Measurements from ENCODE around the gene PARD3.
"Not testable (repeated sequence)": the region's sequence is repeated elsewhere in the genome, so short reads cannot be mapped to it uniquely, and the experiment has no call there.

Gene PARD3

DNA sequence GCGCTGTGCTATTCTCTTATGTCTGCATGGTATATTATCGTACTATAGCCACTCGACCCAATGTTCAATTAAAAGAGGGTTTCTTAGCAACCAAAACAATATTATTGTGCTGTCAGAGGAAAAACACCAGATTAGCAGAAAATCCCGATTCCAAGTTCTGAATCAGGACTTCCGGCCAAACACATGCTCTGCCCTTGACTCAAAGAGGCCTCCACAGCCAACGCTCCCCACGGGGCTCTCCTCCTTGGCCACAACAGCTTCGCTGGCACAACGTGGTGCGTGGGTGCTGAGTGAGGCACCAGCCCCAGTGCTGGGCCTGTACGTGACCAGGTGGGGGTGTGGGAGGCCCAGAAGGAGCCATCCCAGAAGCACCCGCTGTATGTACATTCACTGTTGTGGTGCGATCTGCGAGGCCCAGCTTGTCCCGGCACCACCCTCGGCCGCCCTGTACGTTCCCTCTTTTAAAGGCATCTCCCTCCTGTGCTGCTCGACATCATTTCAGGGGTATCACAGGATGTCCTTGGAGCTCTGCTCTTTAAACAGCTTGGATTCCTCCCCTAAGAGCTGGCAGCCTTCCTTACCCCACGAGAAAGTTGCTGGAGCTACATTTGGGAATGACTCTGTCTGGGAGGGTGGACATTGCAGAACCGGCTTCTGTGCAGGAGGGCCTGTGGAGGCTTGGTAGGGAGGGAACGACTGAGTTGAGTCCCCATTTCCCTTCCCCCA is 736.2 kb downstream of the PARD3 start:
- H3K27me3 ChIP-seq (ENCODE audit: control insufficient read depth in 1 of 2, insufficient read depth in 2 of 2, low read length in 2 of 2), result no peaks in the 10 kb centered on the region
- H3K9me3 ChIP-seq (ENCODE audit: control insufficient read depth in 1 of 2, low read length in 2 of 2), result peaks cover 0 to 8% of the 10 kb centered on the region in 2 donors
- no peaks in the 10 kb centered on the region for H3K4me1 ChIP-seq (ENCODE audit: control insufficient read depth in 1 of 2, insufficient read depth in 2 of 2, low read length in 2 of 2)
- H3K27ac ChIP-seq (ENCODE audit: low read depth, low read length), result peak overlapping the region; percentile 26
- H3K9ac ChIP-seq (ENCODE audit: low read depth in 1 of 2, low read length in 2 of 2), result no peak overlapping the region
- H3K36me3 ChIP-seq (ENCODE audit: control insufficient read depth in 1 of 2, insufficient read depth in 2 of 2, low read length in 2 of 2), result no peaks in the 10 kb centered on the region
- no peak overlapping the region for H3K4me3 ChIP-seq (ENCODE audit: low read depth in 1 of 2, low read length in 2 of 2)

DNA sequence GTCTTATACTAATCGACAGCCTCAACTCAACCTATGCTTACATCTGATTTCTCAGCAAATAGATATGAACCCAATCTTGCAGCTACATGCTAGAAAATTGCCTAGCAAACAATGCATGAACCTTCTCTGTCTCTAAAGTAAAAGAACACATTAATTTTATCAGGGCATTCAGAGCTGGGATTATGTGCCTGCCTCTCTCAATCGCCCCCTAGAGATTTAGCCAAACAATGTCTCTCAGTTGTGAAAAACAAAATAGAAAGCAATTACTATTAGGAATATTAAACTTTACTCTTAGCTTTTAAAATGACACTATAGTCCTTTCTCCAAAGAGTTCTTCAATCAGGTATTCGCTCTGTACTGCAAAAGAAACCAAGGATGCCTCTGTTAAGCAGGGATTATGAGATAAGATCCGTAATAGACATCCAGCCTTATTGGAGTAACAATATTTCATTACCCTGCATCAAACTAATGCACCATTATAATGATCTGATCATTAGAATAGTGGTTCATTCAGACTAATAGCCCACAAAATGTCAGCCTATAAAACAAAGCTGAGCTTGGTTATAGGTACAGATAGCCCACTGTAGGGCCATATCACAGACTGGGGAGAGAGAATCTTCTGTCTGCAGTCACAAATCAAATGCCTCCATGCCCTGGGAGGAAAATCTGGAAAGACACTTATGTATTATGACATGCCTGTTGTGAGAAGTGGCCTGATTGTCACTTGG is 736.9 kb downstream of the PARD3 start:
- Histone ChIP-seq H3K9me3 (ENCODE audit: control insufficient read depth in 1 of 2, low read length in 2 of 2) (peaks cover 0 to 4% of the 10 kb centered on the region in 2 donors), H3K36me3 (ENCODE audit: control insufficient read depth in 1 of 2, insufficient read depth in 2 of 2, low read length in 2 of 2) (no peaks in the 10 kb centered on the region), H3K9ac (ENCODE audit: low read depth in 1 of 2, low read length in 2 of 2) (no peak overlapping the region), H3K27me3 (ENCODE audit: control insufficient read depth in 1 of 2, insufficient read depth in 2 of 2, low read length in 2 of 2) (no peaks in the 10 kb centered on the region), H3K27ac (ENCODE audit: low read depth, low read length) (no peak overlapping the region), H3K4me3 (ENCODE audit: low read depth in 1 of 2, low read length in 2 of 2) (no peak overlapping the region), H3K4me1 (ENCODE audit: control insufficient read depth in 1 of 2, insufficient read depth in 2 of 2, low read length in 2 of 2) (no peaks in the 10 kb centered on the region)

DNA sequence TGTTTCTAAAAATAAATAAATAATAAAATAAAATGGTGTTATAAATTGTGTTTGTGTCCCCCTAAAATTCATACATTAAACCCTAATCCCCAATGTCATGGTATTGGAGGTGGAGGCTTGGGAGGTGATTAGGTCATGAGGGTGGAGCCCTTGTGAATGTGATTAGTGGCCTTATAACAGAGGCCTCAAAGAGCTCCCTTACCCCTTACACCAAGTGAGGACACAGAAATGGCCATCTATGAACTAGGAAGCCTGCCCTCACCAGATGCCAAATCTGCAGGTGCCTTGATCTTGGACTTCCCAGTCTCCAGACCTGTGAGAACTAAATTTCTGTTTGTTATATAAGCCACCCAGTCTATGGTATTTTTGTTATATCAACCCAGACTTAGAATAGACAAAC is 738.7 kb downstream of the PARD3 start:
- peaks cover 0 to 4% of the 10 kb centered on the region in 2 donors for H3K9me3 ChIP-seq (ENCODE audit: control insufficient read depth in 1 of 2, low read length in 2 of 2)
- H3K4me3 ChIP-seq (ENCODE audit: low read depth in 1 of 2, low read length in 2 of 2), result no peak overlapping the region
- no peaks in the 10 kb centered on the region for H3K36me3 ChIP-seq (ENCODE audit: control insufficient read depth in 1 of 2, insufficient read depth in 2 of 2, low read length in 2 of 2)
- no peaks in the 10 kb centered on the region for H3K4me1 ChIP-seq (ENCODE audit: control insufficient read depth in 1 of 2, insufficient read depth in 2 of 2, low read length in 2 of 2)
- no peak overlapping the region for H3K9ac ChIP-seq (ENCODE audit: low read depth in 1 of 2, low read length in 2 of 2)
- H3K27me3 ChIP-seq (ENCODE audit: control insufficient read depth in 1 of 2, insufficient read depth in 2 of 2, low read length in 2 of 2), result no peaks in the 10 kb centered on the region
- no peak overlapping the region for H3K27ac ChIP-seq (ENCODE audit: low read depth, low read length)

DNA sequence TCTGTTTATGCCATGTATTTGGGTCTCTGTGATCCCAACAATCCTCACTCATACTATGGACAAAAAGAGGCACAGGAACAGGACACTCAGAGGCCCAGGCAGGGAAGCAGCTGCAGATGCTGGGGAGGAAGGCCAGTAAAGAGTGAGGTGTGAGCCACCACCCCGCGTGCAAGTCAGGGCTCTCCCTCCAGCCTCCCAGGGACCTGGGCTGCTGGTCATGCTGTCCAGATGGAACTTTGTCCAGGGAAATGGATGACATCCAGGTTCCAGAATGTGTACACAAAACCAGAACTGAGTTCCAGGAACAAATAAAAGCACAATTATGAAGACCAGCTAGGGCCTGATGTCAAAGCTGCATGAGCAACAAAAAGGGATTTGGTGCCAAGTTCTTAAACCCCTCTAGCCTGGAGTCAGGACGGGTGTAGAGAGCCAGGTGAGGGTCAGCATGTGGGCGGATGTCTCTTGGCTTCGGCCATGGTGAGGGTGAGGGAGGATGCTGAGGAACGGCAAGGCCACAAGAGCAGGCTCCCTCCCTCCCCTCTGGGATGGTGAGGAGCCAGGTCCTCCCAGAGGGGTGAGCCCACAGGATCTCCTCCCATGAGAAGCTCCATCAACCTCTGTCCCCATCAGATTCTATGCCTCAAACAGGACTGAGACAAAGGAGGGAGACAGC is 739.7 kb downstream of the PARD3 start:
- Histone ChIP-seq H3K27me3 (ENCODE audit: control insufficient read depth in 1 of 2, insufficient read depth in 2 of 2, low read length in 2 of 2) (no peaks in the 10 kb centered on the region), H3K4me1 (ENCODE audit: control insufficient read depth in 1 of 2, insufficient read depth in 2 of 2, low read length in 2 of 2) (no peaks in the 10 kb centered on the region), H3K9ac (ENCODE audit: low read depth in 1 of 2, low read length in 2 of 2) (no peak overlapping the region), H3K4me3 (ENCODE audit: low read depth in 1 of 2, low read length in 2 of 2) (no peak overlapping the region), H3K36me3 (ENCODE audit: control insufficient read depth in 1 of 2, insufficient read depth in 2 of 2, low read length in 2 of 2) (no peaks in the 10 kb centered on the region), H3K9me3 (ENCODE audit: control insufficient read depth in 1 of 2, low read length in 2 of 2) (peaks cover 0 to 4% of the 10 kb centered on the region in 2 donors), H3K27ac (ENCODE audit: low read depth, low read length) (no peak overlapping the region)

DNA sequence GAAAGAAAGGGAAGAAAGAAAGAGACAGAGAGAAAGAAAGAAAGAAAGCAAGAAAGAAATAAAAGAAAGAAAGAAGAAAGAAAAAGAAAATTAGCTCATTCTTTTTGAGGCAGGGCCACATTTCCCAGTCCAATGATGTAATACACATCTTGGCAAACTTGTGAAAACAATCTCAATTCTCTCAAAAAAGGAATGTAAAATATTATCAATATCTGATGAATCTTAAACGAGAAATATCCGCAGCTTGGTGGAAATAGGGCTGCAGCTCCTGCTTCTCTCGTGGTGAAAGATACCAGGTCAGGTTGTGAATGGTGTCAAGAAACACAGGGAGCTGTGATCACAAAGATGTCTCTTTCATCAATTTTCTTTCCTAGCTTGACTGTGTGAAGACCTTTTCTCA is 741.0 kb downstream of the PARD3 start:
- peaks cover 0 to 4% of the 10 kb centered on the region in 2 donors for H3K9me3 ChIP-seq (ENCODE audit: control insufficient read depth in 1 of 2, low read length in 2 of 2)
- no peaks in the 10 kb centered on the region for H3K36me3 ChIP-seq (ENCODE audit: control insufficient read depth in 1 of 2, insufficient read depth in 2 of 2, low read length in 2 of 2)
- H3K27me3 ChIP-seq (ENCODE audit: control insufficient read depth in 1 of 2, insufficient read depth in 2 of 2, low read length in 2 of 2), result no peaks in the 10 kb centered on the region
- H3K4me1 ChIP-seq (ENCODE audit: control insufficient read depth in 1 of 2, insufficient read depth in 2 of 2, low read length in 2 of 2), result no peaks in the 10 kb centered on the region
- no peak overlapping the region for H3K27ac ChIP-seq (ENCODE audit: low read depth, low read length)
- no peak overlapping the region for H3K9ac ChIP-seq (ENCODE audit: low read depth in 1 of 2, low read length in 2 of 2)
- no peak overlapping the region for H3K4me3 ChIP-seq (ENCODE audit: low read depth in 1 of 2, low read length in 2 of 2)

DNA sequence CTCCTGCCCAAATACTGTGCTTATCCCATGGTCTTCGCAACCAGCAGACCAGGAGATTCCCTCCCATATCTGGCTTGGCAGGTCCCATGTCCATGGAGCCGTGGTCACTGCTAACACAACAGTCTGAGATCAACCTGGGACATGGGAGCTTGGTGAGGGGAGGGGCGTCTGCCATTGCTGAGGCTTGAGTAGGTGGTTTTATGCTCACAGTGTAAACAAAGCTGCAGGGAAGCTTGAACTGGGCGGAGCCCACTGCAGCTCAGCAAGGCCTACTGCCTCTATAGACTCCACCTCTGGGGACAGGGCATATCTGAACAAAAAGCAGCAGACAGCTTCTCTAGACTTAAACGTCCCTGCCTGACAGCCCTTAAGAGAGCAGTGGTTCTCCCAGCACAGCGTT is 747.4 kb downstream of the PARD3 start:
- H3K4me1 ChIP-seq (ENCODE audit: control insufficient read depth in 1 of 2, insufficient read depth in 2 of 2, low read length in 2 of 2); H3K27ac ChIP-seq (ENCODE audit: low read depth, low read length); H3K27me3 ChIP-seq (ENCODE audit: control insufficient read depth in 1 of 2, insufficient read depth in 2 of 2, low read length in 2 of 2); H3K4me3 ChIP-seq (ENCODE audit: low read depth in 1 of 2, low read length in 2 of 2); H3K36me3 ChIP-seq (ENCODE audit: control insufficient read depth in 1 of 2, insufficient read depth in 2 of 2, low read length in 2 of 2); H3K9ac ChIP-seq (ENCODE audit: low read depth in 1 of 2, low read length in 2 of 2): not testable (repeated sequence)
- H3K9me3 ChIP-seq (ENCODE audit: control insufficient read depth in 1 of 2, low read length in 2 of 2), result peaks cover 5 to 12% of the 10 kb centered on the region in 2 donors

DNA sequence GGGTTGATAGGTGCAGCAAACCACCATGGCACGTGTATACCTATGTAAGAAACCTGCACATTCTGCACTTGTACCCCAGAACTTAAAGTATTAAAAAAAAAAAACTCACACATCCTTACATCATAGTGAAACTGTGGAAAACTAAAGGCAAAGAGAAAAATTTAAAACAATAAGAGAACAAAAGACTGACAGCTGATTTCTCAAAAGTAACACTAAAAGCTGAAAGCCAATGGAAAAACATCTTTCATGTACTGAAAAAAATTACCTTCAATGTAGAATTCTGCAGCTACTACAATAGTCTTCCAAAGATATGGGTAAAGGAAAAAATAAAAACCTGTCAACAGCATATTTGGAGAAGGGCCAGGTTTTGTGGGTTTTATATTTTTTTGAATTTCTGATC is 751.5 kb downstream of the PARD3 start:
- Histone ChIP-seq H3K27ac (ENCODE audit: low read depth, low read length) (no peak overlapping the region), H3K9me3 (ENCODE audit: control insufficient read depth in 1 of 2, low read length in 2 of 2) (peaks cover 5 to 12% of the 10 kb centered on the region in 2 donors), H3K27me3 (ENCODE audit: control insufficient read depth in 1 of 2, insufficient read depth in 2 of 2, low read length in 2 of 2) (no peaks in the 10 kb centered on the region), H3K9ac (ENCODE audit: low read depth in 1 of 2, low read length in 2 of 2) (no peak overlapping the region), H3K4me3 (ENCODE audit: low read depth in 1 of 2, low read length in 2 of 2) (no peak overlapping the region), H3K36me3 (ENCODE audit: control insufficient read depth in 1 of 2, insufficient read depth in 2 of 2, low read length in 2 of 2) (no peaks in the 10 kb centered on the region), H3K4me1 (ENCODE audit: control insufficient read depth in 1 of 2, insufficient read depth in 2 of 2, low read length in 2 of 2) (no peaks in the 10 kb centered on the region)

DNA sequence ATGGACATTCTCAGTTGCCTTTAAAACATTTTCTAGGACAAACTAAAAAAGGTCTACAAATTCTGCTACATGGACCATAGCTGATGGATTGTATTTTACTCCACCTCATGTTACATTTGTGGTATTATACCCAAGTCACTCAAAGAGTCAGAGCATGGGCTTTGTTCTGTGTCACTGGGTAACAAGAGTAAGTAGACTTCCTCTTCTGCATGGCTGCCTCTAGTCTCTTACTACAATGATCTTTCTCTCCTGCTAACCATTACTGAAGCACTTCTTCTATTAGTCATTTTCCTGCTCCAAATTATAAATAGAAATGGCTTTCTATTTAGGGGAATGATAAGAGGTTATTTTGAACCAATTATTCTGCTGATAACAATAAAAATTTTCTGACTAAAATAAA is 753.3 kb downstream of the PARD3 start:
- Histone ChIP-seq H3K4me3 (ENCODE audit: low read depth in 1 of 2, low read length in 2 of 2) (no peak overlapping the region), H3K27ac (ENCODE audit: low read depth, low read length) (no peak overlapping the region), H3K4me1 (ENCODE audit: control insufficient read depth in 1 of 2, insufficient read depth in 2 of 2, low read length in 2 of 2) (no peaks in the 10 kb centered on the region), H3K9me3 (ENCODE audit: control insufficient read depth in 1 of 2, low read length in 2 of 2) (peaks cover 5 to 12% of the 10 kb centered on the region in 2 donors), H3K36me3 (ENCODE audit: control insufficient read depth in 1 of 2, insufficient read depth in 2 of 2, low read length in 2 of 2) (no peaks in the 10 kb centered on the region), H3K27me3 (ENCODE audit: control insufficient read depth in 1 of 2, insufficient read depth in 2 of 2, low read length in 2 of 2) (no peaks in the 10 kb centered on the region), H3K9ac (ENCODE audit: low read depth in 1 of 2, low read length in 2 of 2) (no peak overlapping the region)

All from duodenal mucosa (tissue), 2 donors.